ENCODE results near the gene ESR1. TPM values are rescaled to one million over a fixed set of nuclear protein-coding genes. Genes with fewer than 3 reads are reported as not detected.

The ESR1 gene
- total RNA-seq, 1 experiment from 2014 or later, result 0.23 TPM

- DNase-seq (ENCODE audit: low read depth), result no peak
Observed at GRCh38 chr6:151813858-151814257, 6.4 kb downstream of the ESR1 start.

- no peak for DNase-seq (ENCODE audit: low read depth)
Observed at GRCh38 chr6:151814614-151815013, 7.1 kb downstream of the ESR1 start.

GRCh38 chr6:151822252-151823111 lies 15.0 kb downstream of the ESR1 start:
- no peak for DNase-seq (ENCODE audit: low read depth)

- DNase-seq (ENCODE audit: low read depth), result no peak
Observed at GRCh38 chr6:151826517-151827142, 19.1 kb downstream of the ESR1 start.

- DNase-seq (ENCODE audit: low read depth), result no peak
Observed at GRCh38 chr6:151832710-151833109, 25.2 kb downstream of the ESR1 start.

GRCh38 chr6:151835396-151835795 lies 27.9 kb downstream of the ESR1 start:
- no peak for DNase-seq (ENCODE audit: low read depth)

- DNase-seq (ENCODE audit: low read depth), result no peak
Observed at GRCh38 chr6:151837223-151837622, 29.7 kb downstream of the ESR1 start.

GRCh38 chr6:151842816-151843215 lies 35.3 kb downstream of the ESR1 start:
- DNase-seq (ENCODE audit: low read depth), result peak; percentile 2

- peak; percentile 52 for DNase-seq (ENCODE audit: low read depth)
Observed at GRCh38 chr6:151847064-151847463, 39.6 kb downstream of the ESR1 start.

- no peak for DNase-seq (ENCODE audit: low read depth)
Observed at GRCh38 chr6:151850479-151851003, 43.1 kb downstream of the ESR1 start.

GRCh38 chr6:151858294-151858693 lies 50.8 kb downstream of the ESR1 start:
- no peak for DNase-seq (ENCODE audit: low read depth)

GRCh38 chr6:151862461-151862860 lies 55.0 kb downstream of the ESR1 start:
- DNase-seq (ENCODE audit: low read depth), result no peak

GRCh38 chr6:151867361-151867869 lies 59.9 kb downstream of the ESR1 start:
- DNase-seq (ENCODE audit: low read depth), result peak; percentile 30

- peak; percentile 94 for DNase-seq (ENCODE audit: low read depth)
Observed at GRCh38 chr6:151869345-151869744, 61.9 kb downstream of the ESR1 start.

- peak; percentile 41 for DNase-seq (ENCODE audit: low read depth)
Observed at GRCh38 chr6:151869787-151870186, 62.3 kb downstream of the ESR1 start.

GRCh38 chr6:151870375-151870774 lies 62.9 kb downstream of the ESR1 start:
- DNase-seq (ENCODE audit: low read depth), result peak; percentile 17

GRCh38 chr6:151875524-151875923 lies 68.0 kb downstream of the ESR1 start:
- DNase-seq (ENCODE audit: low read depth), result no peak

GRCh38 chr6:151876122-151876521 lies 68.6 kb downstream of the ESR1 start:
- DNase-seq (ENCODE audit: low read depth), result peak; percentile 23

GRCh38 chr6:151877458-151877857 lies 70.0 kb downstream of the ESR1 start:
- DNase-seq (ENCODE audit: low read depth), result no peak

GRCh38 chr6:151881231-151881630 lies 73.7 kb downstream of the ESR1 start:
- DNase-seq (ENCODE audit: low read depth), result peak; percentile 3

- no peak for DNase-seq (ENCODE audit: low read depth)
Observed at GRCh38 chr6:151882206-151882605, 74.7 kb downstream of the ESR1 start.

- no peak for DNase-seq (ENCODE audit: low read depth)
Observed at GRCh38 chr6:151885234-151885633, 77.8 kb downstream of the ESR1 start.

- DNase-seq (ENCODE audit: low read depth), result no peak
Observed at GRCh38 chr6:151891524-151891923, 84.0 kb downstream of the ESR1 start.

Data from LHCN-M2 (cell line).